ENCODE measurements around the gene ZNF775. TPM values are rescaled to one million over a fixed set of nuclear protein-coding genes. Genes with fewer than 3 reads are reported as not detected.

ZNF775 gene
- total RNA-seq, 1 donor from 2014 or later, result 3.0 TPM

DNA sequence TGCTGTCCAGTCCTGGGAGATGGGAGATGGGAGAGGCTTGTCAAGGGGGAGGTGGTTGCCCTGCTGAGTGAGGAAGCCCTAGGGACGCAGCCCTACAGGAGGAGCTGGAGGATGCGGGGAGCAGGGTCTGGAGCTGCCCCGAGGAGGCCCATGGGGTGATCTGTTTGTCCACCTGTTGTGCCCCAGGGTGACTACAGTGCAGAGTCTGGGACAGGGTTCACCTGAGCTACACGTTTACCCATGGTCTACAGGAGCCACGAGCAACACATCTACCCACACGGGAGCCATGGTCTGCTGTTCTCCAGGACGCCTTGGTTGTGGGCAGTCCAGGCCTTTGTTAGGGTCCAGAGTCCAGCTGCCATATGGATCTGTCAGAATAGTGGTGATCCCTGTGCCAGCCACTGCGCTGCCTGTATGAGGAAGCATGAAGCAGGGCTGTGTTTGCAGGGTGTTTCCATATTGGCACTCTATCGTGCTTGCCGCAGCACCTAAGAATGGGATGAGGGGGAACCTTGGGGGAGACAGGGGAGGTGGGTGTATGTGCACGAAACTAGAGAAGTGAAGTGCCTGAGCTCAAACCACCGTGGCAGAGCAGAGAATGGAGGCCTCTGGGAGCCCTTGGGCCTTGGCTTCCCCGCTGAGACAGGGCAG, 23.7 kb downstream of the ZNF775 start:
- DNase-seq (ENCODE audit: low spot score), result no peak
- H3K4me1 ChIP-seq, result peaks cover 71% of the 10 kb centered on the region
- TF ChIP-seq, protein P1, sequence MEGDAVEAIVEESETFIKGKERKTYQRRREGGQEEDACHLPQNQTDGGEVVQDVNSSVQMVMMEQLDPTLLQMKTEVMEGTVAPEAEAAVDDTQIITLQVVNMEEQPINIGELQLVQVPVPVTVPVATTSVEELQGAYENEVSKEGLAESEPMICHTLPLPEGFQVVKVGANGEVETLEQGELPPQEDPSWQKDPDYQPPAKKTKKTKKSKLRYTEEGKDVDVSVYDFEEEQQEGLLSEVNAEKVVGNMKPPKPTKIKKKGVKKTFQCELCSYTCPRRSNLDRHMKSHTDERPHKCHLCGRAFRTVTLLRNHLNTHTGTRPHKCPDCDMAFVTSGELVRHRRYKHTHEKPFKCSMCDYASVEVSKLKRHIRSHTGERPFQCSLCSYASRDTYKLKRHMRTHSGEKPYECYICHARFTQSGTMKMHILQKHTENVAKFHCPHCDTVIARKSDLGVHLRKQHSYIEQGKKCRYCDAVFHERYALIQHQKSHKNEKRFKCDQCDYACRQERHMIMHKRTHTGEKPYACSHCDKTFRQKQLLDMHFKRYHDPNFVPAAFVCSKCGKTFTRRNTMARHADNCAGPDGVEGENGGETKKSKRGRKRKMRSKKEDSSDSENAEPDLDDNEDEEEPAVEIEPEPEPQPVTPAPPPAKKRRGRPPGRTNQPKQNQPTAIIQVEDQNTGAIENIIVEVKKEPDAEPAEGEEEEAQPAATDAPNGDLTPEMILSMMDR (IDR thresholded peaks at IDR 0.05), result no peak
- no peak for TF ChIP-seq EZH2phosphoT487 (IDR thresholded peaks at IDR 0.05)
- TF ChIP-seq EZH2 (IDR thresholded peaks at IDR 0.05), result no peak
- H3K27me3 ChIP-seq, result no peaks in the 10 kb centered on the region
- Mint-ChIP-seq H3K4me3 (peak overlapping the region; percentile 62), H3K9me3 (no peaks in the 10 kb centered on the region), H3K27ac (peak overlapping the region; percentile 95), H3K27me3 (ENCODE audit: insufficient read depth, low read depth) (peaks cover 6% of the 10 kb centered on the region), H3K4me1 (peaks cover 81% of the 10 kb centered on the region), H3K36me3 (peaks cover 11% of the 10 kb centered on the region)
- peak overlapping the region; percentile 51 for H3K4me2 ChIP-seq
- no peak overlapping the region for H3K9ac ChIP-seq
- H4K20me1 ChIP-seq (ENCODE audit: low read depth), result peaks cover 20% of the 10 kb centered on the region
- H2AFZ ChIP-seq (replicated peaks), result no peak overlapping the region
- H3K4me3 ChIP-seq, result no peak overlapping the region
- H3F3A ChIP-seq (ENCODE audit: low read depth), result peaks cover 58% of the 10 kb centered on the region
- no peaks in the 10 kb centered on the region for H3K9me3 ChIP-seq (ENCODE audit: low read depth)
- H3K79me2 ChIP-seq (ENCODE audit: low read depth), result no peaks in the 10 kb centered on the region
- H3K27ac ChIP-seq, result peak overlapping the region; percentile 68
- no peaks in the 10 kb centered on the region for H3K36me3 ChIP-seq

DNA sequence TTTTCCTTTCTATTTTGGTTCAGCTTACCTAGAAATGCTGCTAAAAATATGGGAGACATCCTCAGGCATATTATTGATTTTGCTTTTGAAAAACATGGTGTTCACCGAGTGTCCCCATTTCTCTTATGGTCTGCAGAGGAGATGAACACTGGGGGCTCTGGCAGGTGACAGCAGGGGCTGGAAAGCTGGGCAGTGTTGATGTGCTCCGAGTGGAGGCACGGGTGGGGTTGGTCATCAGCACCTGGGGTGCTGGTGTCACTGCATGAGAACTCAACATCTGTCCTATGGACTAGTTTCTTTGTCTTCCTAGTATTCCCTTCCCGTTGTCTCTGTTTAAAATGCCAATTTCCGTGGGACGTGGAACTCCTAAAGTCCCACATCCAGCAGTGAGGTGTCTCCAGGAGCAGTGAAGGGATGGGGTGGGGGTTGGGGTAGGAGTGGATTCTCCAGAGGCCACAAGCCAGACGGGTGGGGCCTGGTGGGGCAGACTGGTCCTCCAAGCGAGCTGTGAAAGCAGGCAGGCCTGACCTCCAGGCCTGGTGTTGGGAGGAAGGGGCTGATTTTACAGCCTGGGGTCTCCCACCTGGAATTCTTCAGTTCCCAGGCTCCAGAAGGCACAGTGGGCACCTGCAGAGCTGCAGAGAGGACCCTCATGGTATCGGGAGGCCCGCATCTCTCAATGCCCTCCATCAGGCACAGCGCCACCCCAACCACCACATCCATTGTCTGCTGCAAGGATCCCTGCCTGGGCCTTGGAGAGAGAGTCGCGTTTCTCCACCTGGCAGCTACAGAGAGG, 24.4 kb downstream of the ZNF775 start:
- Histone ChIP-seq H3K27ac (no peak overlapping the region), H3K9me3 (ENCODE audit: low read depth) (no peaks in the 10 kb centered on the region), H3K4me3 (no peak overlapping the region), H3K9ac (no peak overlapping the region), H3K36me3 (no peaks in the 10 kb centered on the region), H3K4me2 (peak overlapping the region; percentile 86), H3K4me1 (peaks cover 71% of the 10 kb centered on the region), H2AFZ (replicated peaks) (no peak overlapping the region), H3F3A (ENCODE audit: low read depth) (peaks cover 58% of the 10 kb centered on the region), H3K79me2 (ENCODE audit: low read depth) (no peaks in the 10 kb centered on the region), H3K27me3 (no peaks in the 10 kb centered on the region), H4K20me1 (ENCODE audit: low read depth) (peaks cover 20% of the 10 kb centered on the region)
- Mint-ChIP-seq H3K27ac (peak overlapping the region; percentile 95), H3K4me1 (peaks cover 79% of the 10 kb centered on the region), H3K4me3 (peak overlapping the region; percentile 81), H3K27me3 (ENCODE audit: insufficient read depth, low read depth) (peaks cover 7% of the 10 kb centered on the region), H3K9me3 (no peaks in the 10 kb centered on the region), H3K36me3 (peaks cover 11% of the 10 kb centered on the region)
- no peak for DNase-seq (ENCODE audit: low spot score)
- no peak for TF ChIP-seq EZH2phosphoT487 (IDR thresholded peaks at IDR 0.05)
- TF ChIP-seq, protein P1 (IDR thresholded peaks at IDR 0.05), result no peak
- TF ChIP-seq EZH2 (IDR thresholded peaks at IDR 0.05), result no peak

DNA sequence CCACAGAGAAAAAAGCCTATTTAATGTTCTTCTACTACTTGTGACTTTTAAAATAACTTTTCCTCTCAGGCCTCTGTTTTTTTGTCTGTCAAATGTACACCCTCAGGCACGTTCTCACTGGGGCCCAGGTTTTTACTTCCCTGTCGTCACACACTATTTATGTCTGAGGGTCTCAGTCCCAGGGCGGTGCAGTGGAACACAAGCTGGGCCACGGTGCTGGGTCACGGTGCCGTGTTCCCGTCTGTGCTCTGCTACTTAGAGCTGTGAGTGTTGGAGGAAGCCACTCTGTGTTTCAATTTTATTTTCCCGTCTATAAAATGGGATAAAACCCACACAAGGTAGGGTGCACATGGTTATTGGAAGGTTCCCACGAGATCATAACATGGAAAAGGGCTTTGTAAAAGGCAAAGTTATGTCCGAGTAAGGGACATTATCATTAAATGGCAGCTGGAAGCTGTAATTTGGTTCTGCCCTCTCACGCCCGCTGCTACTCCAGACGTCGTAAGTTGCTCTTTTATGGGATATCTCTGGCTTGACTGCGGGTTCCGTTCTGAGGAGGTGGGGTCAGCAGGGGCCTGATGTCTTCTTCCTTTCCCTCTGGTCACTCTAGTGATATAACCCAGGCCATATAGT, 25.2 kb downstream of the ZNF775 start:
- H3K9me3 ChIP-seq (ENCODE audit: low read depth), result no peaks in the 10 kb centered on the region
- peaks cover 8% of the 10 kb centered on the region for H3K36me3 Mint-ChIP-seq
- peak overlapping the region; percentile 74 for H3K4me3 ChIP-seq
- H3F3A ChIP-seq (ENCODE audit: low read depth), result peaks cover 58% of the 10 kb centered on the region
- H3K4me2 ChIP-seq, result peak overlapping the region; percentile 86
- peaks cover 66% of the 10 kb centered on the region for H3K4me1 ChIP-seq
- H4K20me1 ChIP-seq (ENCODE audit: low read depth), result peaks cover 15% of the 10 kb centered on the region
- H3K4me3 Mint-ChIP-seq, result peak overlapping the region; percentile 81
- H3K27ac ChIP-seq, result no peak overlapping the region
- H3K27ac Mint-ChIP-seq, result peak overlapping the region; percentile 95
- no peaks in the 10 kb centered on the region for H3K36me3 ChIP-seq
- H3K9ac ChIP-seq, result no peak overlapping the region
- peak; percentile 4 for TF ChIP-seq EZH2phosphoT487 (IDR thresholded peaks at IDR 0.05)
- TF ChIP-seq, protein P1 (IDR thresholded peaks at IDR 0.05), result no peak
- H3K27me3 ChIP-seq, result no peaks in the 10 kb centered on the region
- H2AFZ ChIP-seq (replicated peaks), result peak overlapping the region; percentile 89
- H3K4me1 Mint-ChIP-seq, result peaks cover 75% of the 10 kb centered on the region
- H3K27me3 Mint-ChIP-seq (ENCODE audit: insufficient read depth, low read depth), result peaks cover 8% of the 10 kb centered on the region
- no peak for DNase-seq (ENCODE audit: low spot score)
- H3K9me3 Mint-ChIP-seq, result no peaks in the 10 kb centered on the region
- H3K79me2 ChIP-seq (ENCODE audit: low read depth), result no peaks in the 10 kb centered on the region
